ENCODE measurements around the gene CES2. TPM values are rescaled to one million over a fixed set of nuclear protein-coding genes. Genes with fewer than 3 reads are reported as not detected.

CES2 gene
- total RNA-seq, 4 donors from 2014 or later: 15.0 to 51.0 (median 26.0) TPM

GRCh38 chr16:66889622-66890021, 45.7 kb upstream of the CES2 start:
- intact Hi-C loops (cut with DNase I; ENCODE audit: low total_unique reads): no loop called here
- DNase-seq: no peak
- no peaks in the 10 kb centered on the region for H3K27me3 ChIP-seq
- H3K4me1 ChIP-seq: no peaks in the 10 kb centered on the region
- H3K9me3 ChIP-seq: no peaks in the 10 kb centered on the region
- H3K36me3 ChIP-seq: no peaks in the 10 kb centered on the region
- TF ChIP-seq CTCF (IDR thresholded peaks at IDR 0.05) (no peak), POLR2A (IDR thresholded peaks at IDR 0.05) (no peak)
- H3K27ac ChIP-seq: peak overlapping the region in 1 of 2 donors; percentile 48
- no peak overlapping the region for H3K4me3 ChIP-seq

- no peaks in the 10 kb centered on the region for H3K27me3 ChIP-seq
- TF ChIP-seq POLR2A (IDR thresholded peaks at IDR 0.05): no peak
- no peak for TF ChIP-seq CTCF (IDR thresholded peaks at IDR 0.05)
- intact Hi-C loops (cut with DNase I; ENCODE audit: low total_unique reads): no loop called here
- H3K4me1 ChIP-seq: no peaks in the 10 kb centered on the region
- no peak overlapping the region for H3K4me3 ChIP-seq
- H3K9me3 ChIP-seq: no peaks in the 10 kb centered on the region
- DNase-seq: no peak
- H3K36me3 ChIP-seq: no peaks in the 10 kb centered on the region
- no peak overlapping the region for H3K27ac ChIP-seq
These were observed 44.5 kb upstream of the CES2 start for GRCh38 chr16:66890799-66891198.

GRCh38 chr16:66891360-66891759, 44.0 kb upstream of the CES2 start:
- H3K4me1 ChIP-seq: no peaks in the 10 kb centered on the region

GRCh38 chr16:66891797-66892196, 43.5 kb upstream of the CES2 start:
- no peak overlapping the region for H3K4me3 ChIP-seq
- no peaks in the 10 kb centered on the region for H3K9me3 ChIP-seq
- DNase-seq: no peak
- H3K27me3 ChIP-seq: no peaks in the 10 kb centered on the region
- intact Hi-C loops (cut with DNase I; ENCODE audit: low total_unique reads): no loop called here
- TF ChIP-seq CTCF (IDR thresholded peaks at IDR 0.05) (no peak), POLR2A (IDR thresholded peaks at IDR 0.05) (no peak)
- H3K4me1 ChIP-seq: no peaks in the 10 kb centered on the region
- no peak overlapping the region for H3K27ac ChIP-seq
- no peaks in the 10 kb centered on the region for H3K36me3 ChIP-seq

More at GRCh38 chr16:66891360-66891759, 44.0 kb upstream of the CES2 start:
- Histone ChIP-seq H3K36me3 (no peaks in the 10 kb centered on the region), H3K4me3 (no peak overlapping the region), H3K9me3 (no peaks in the 10 kb centered on the region), H3K27ac (no peak overlapping the region), H3K27me3 (no peaks in the 10 kb centered on the region)
- no peak for TF ChIP-seq POLR2A (IDR thresholded peaks at IDR 0.05)
- no peak for TF ChIP-seq CTCF (IDR thresholded peaks at IDR 0.05)
- intact Hi-C loops (cut with DNase I; ENCODE audit: low total_unique reads): no loop called here
- no peak for DNase-seq

GRCh38 chr16:66894055-66894454, 41.3 kb upstream of the CES2 start:
- no peaks in the 10 kb centered on the region for H3K9me3 ChIP-seq
- no peaks in the 10 kb centered on the region for H3K27me3 ChIP-seq
- intact Hi-C loops (cut with DNase I; ENCODE audit: low total_unique reads): no loop called here
- no peak overlapping the region for H3K27ac ChIP-seq
- no peak for DNase-seq
- H3K4me3 ChIP-seq: no peak overlapping the region
- TF ChIP-seq POLR2A (IDR thresholded peaks at IDR 0.05): no peak
- no peak for TF ChIP-seq CTCF (IDR thresholded peaks at IDR 0.05)
- H3K4me1 ChIP-seq: peaks cover 0 to 2% of the 10 kb centered on the region in 2 donors
- no peaks in the 10 kb centered on the region for H3K36me3 ChIP-seq
